K562 treated with DMSO at 1 percent for 48 hours (cell line): ENCODE measurements around the gene C22orf15. TPM values are rescaled to one million over a fixed set of nuclear protein-coding genes. Genes with fewer than 3 reads are reported as not detected.

ENCODE experiments used
- total RNA-seq: library from RNA; unstranded; fragments of 300-600 nt; gene quantifications from 2 replicates; pipeline ENCODE4 v1.2.3, GENCODE V29; 2022; ENCODE audit warnings: low replicate concordance; ENCODE audit errors: extremely low read depth

C22orf15 gene
- total RNA-seq, result not detected in 2 replicates

GRCh38 chr22:23762842-23763578, at the start of gene C22orf15:
TSS of gene C22orf15 (plus strand) at chr22:23762990. CDS start at chr22:23763307, 317 bp downstream.

GRCh38 chr22:23750714-23751440, 11.9 kb upstream of the C22orf15 start, which contains the start of gene ZNF70:
TSS of gene ZNF70 (minus strand) at chr22:23751112. CDS start at chr22:23745140, 5,972 bp downstream.

GRCh38 chr22:23754220-23754919, 8.4 kb upstream of the C22orf15 start, which contains the start of gene VPREB3:
TSS of gene VPREB3 (minus strand) at chr22:23754425. CDS start at chr22:23754363, 62 bp downstream.

GRCh38 chr22:23767673-23768548, 5.1 kb downstream of the C22orf15 start, which contains the start of gene CHCHD10:
TSS of gene CHCHD10 (minus strand) at chr22:23767972. CDS start at chr22:23767874, 98 bp downstream.

GRCh38 chr22:23772649-23773473, 10.1 kb downstream of the C22orf15 start, which contains the start of gene MMP11:
TSS of gene MMP11 (plus strand) at chr22:23772849. CDS start at chr22:23772871, 22 bp downstream.

GRCh38 chr22:23786752-23787599, 24.2 kb downstream of the C22orf15 start, which contains the start of gene SMARCB1:
TSS of gene SMARCB1 (plus strand) at chr22:23786966. CDS start at chr22:23787170, 204 bp downstream.

Other genes starting within 250 kb of the C22orf15 start
- not detected in 2 replicates for gene IGLL1, start 182.7 kb upstream of the C22orf15 start, total RNA-seq
- not detected in 2 replicates for gene DRICH1, start 130.7 kb upstream of the C22orf15 start, total RNA-seq
- gene RGL4, start 72.0 kb upstream of the C22orf15 start, total RNA-seq, result not detected in 2 replicates
- not detected in 2 replicates for gene ZNF70, start 11.9 kb upstream of the C22orf15 start, total RNA-seq
- not detected in 2 replicates for gene VPREB3, start 8.6 kb upstream of the C22orf15 start, total RNA-seq
- not detected in 2 replicates for gene CHCHD10, start 5.0 kb downstream of the C22orf15 start, total RNA-seq
- not detected in 2 replicates for gene MMP11, start 9.9 kb downstream of the C22orf15 start, total RNA-seq
- gene SMARCB1, start 24.0 kb downstream of the C22orf15 start, total RNA-seq, result not detected in 2 replicates
- not detected in 2 replicates for gene DERL3, start 76.0 kb downstream of the C22orf15 start, total RNA-seq
- not detected in 2 replicates for gene SLC2A11, start 94.9 kb downstream of the C22orf15 start, total RNA-seq
- gene MIF, start 131.4 kb downstream of the C22orf15 start, total RNA-seq, result not detected in 2 replicates
- gene GSTT2B, start 198.2 kb downstream of the C22orf15 start, total RNA-seq, result not detected in 2 replicates
- gene DDTL, start 203.9 kb downstream of the C22orf15 start, total RNA-seq, result not detected in 2 replicates
- not detected in 2 replicates for gene DDT, start 211.5 kb downstream of the C22orf15 start, total RNA-seq
- not detected in 2 replicates for gene GSTT2, start 217.1 kb downstream of the C22orf15 start, total RNA-seq
- gene GSTT4, start 242.5 kb downstream of the C22orf15 start, total RNA-seq, result not detected in 2 replicates
- gene CABIN1, start 248.3 kb downstream of the C22orf15 start, total RNA-seq, result not detected in 2 replicates